Lower lobe of right lung (tissue), 2 donors: ENCODE data around the gene MFNG. TPM values are rescaled to one million over a fixed set of nuclear protein-coding genes. Genes with fewer than 3 reads are reported as not detected.

ENCODE experiments used
- ATAC-seq, 2 donors: fragments of 200-7000 bp; cut with Tn5 transposase; one replicate each; pipeline ENCODE4 v1.9.1; 2020 to 2022; ENCODE audit warnings: mild to moderate bottlenecking in 2 of 2, moderate library complexity in 2 of 2
- DNase-seq: peaks from one replicate; pipeline ENCODE4 v3.0.0-alpha.2; 2020
- H3K27ac ChIP-seq: fragments of 200-600 bp; one replicate; pipeline ENCODE4 v1.8.0; 2022
- H3K27me3 ChIP-seq: fragments of 200-600 bp; one replicate; pipeline ENCODE4 v1.8.0; 2022; ENCODE audit warnings: low read depth
- H3K36me3 ChIP-seq: fragments of 200-600 bp; one replicate; pipeline ENCODE4 v1.8.0; 2022; ENCODE audit warnings: mild to moderate bottlenecking
- H3K4me1 ChIP-seq: fragments of 200-600 bp; one replicate; pipeline ENCODE4 v1.8.0; 2022
- H3K4me3 ChIP-seq: fragments of 200-600 bp; one replicate; pipeline ENCODE4 v1.8.0; 2022; ENCODE audit warnings: mild to moderate bottlenecking
- H3K9me3 ChIP-seq: fragments of 200-600 bp; one replicate; pipeline ENCODE4 v1.8.0; 2022
- CTCF ChIP-seq: fragments of 200-600 bp; IDR thresholded peaks from one replicate; pipeline ENCODE4 v1.8.0; 2022; ENCODE audit warnings: antibody characterized with exemption, mild to moderate bottlenecking
- intact Hi-C: fragments of 100-400 bp; cut with DNase I; formaldehyde crosslinking; loops from one replicate; pipeline ENCODE4 v1.11.0; 2022
- total RNA-seq: library from RNA; stranded (reverse); fragmentation: NEBNext Ultra II Directional; extraction: Animal tissue kit (Norgen Biotek cat#: 25700); gene quantifications from one replicate; pipeline ENCODE4 v1.2.1, GENCODE V29; 2021
- donor health status: DM: no; HTN: yes; CAD: no; lungs with severe emphysema.

Gene MFNG
- total RNA-seq, 1 donor from 2014 or later = 71.0 TPM

GRCh38 chr22:37526376-37526775 is 40.2 kb upstream of the MFNG start:
- peaks cover 9% of the 10 kb centered on the region for H3K4me1 ChIP-seq
- ATAC-seq = peak in 1 of 2 donors; percentile 20
- intact Hi-C loops = no loop called here

GRCh38 chr22:37525746-37526350 is 39.7 kb upstream of the MFNG start:
- Histone ChIP-seq H3K9me3 (no peaks in the 10 kb centered on the region), H3K36me3 (no peaks in the 10 kb centered on the region), H3K4me1 (peaks cover 12% of the 10 kb centered on the region), H3K27ac (no peak overlapping the region), H3K27me3 (no peaks in the 10 kb centered on the region), H3K4me3 (no peak overlapping the region)
- TF ChIP-seq CTCF = no peak
- intact Hi-C loops = no loop called here
- DNase-seq = no peak
- ATAC-seq = peak in 1 of 2 donors; percentile 14

More at GRCh38 chr22:37526376-37526775, 40.2 kb upstream of the MFNG start:
- no peak overlapping the region for H3K27ac ChIP-seq
- DNase-seq = no peak
- no peaks in the 10 kb centered on the region for H3K36me3 ChIP-seq
- H3K4me3 ChIP-seq = no peak overlapping the region
- no peaks in the 10 kb centered on the region for H3K9me3 ChIP-seq
- H3K27me3 ChIP-seq = no peaks in the 10 kb centered on the region
- no peak for TF ChIP-seq CTCF

- Histone ChIP-seq H3K4me3 (no peak overlapping the region), H3K9me3 (no peaks in the 10 kb centered on the region), H3K27me3 (peaks cover 1% of the 10 kb centered on the region), H3K27ac (no peak overlapping the region), H3K36me3 (no peaks in the 10 kb centered on the region), H3K4me1 (peaks cover 17% of the 10 kb centered on the region)
- intact Hi-C loops = no loop called here
- peak; percentile 34 to 50 for ATAC-seq
- DNase-seq = no peak
- no peak for TF ChIP-seq CTCF
These were observed 39.0 kb upstream of the MFNG start for GRCh38 chr22:37525073-37525745.

- Histone ChIP-seq H3K4me3 (no peak overlapping the region), H3K4me1 (peaks cover 21% of the 10 kb centered on the region), H3K27me3 (peaks cover 22% of the 10 kb centered on the region), H3K9me3 (no peaks in the 10 kb centered on the region), H3K36me3 (no peaks in the 10 kb centered on the region), H3K27ac (no peak overlapping the region)
- intact Hi-C loops = no loop called here
- ATAC-seq (no peak), DNase-seq (no peak)
- TF ChIP-seq CTCF = no peak
These were observed 36.3 kb upstream of the MFNG start for GRCh38 chr22:37522482-37522881.

- Histone ChIP-seq H3K9me3 (no peaks in the 10 kb centered on the region), H3K27ac (no peak overlapping the region), H3K4me3 (no peak overlapping the region), H3K27me3 (peaks cover 22% of the 10 kb centered on the region), H3K4me1 (peaks cover 21% of the 10 kb centered on the region), H3K36me3 (no peaks in the 10 kb centered on the region)
- intact Hi-C loops = no loop called here
- DNase-seq = no peak
- no peak for TF ChIP-seq CTCF
- ATAC-seq = no peak
These were observed 35.1 kb upstream of the MFNG start for GRCh38 chr22:37521236-37521739.
